Hepatocyte (in vitro differentiated cells): Measurements from ENCODE around the gene GRM8. TPM values are rescaled to one million over a fixed set of nuclear protein-coding genes. Genes with fewer than 3 reads are reported as not detected.

Experiments used
- DNase-seq: peaks from one replicate; pipeline ENCODE4 v3.0.0-alpha.2; 2016; ENCODE audit warnings: low spot score
- H2AFZ ChIP-seq: fragments of 200-600 bp; sonication (generic); 2 replicates; pipeline ENCODE4 v1.6.0; 2016; ENCODE audit warnings: antibody characterized with exemption, mild to moderate bottlenecking
- H3K27ac ChIP-seq: fragments of 200-600 bp; sonication (generic); 2 replicates; pipeline ENCODE4 v1.5.1; 2016; ENCODE audit warnings: mild to moderate bottlenecking
- H3K27me3 ChIP-seq: fragments of 200-600 bp; sonication (generic); 2 replicates; pipeline ENCODE4 v1.6.1; 2016
- H3K36me3 ChIP-seq: fragments of 200-600 bp; sonication (generic); replicated peaks from 2 replicates; pipeline ENCODE4 v1.5.1; 2016; ENCODE audit warnings: low read depth; ENCODE audit not compliant: insufficient read depth
- H3K4me1 ChIP-seq: fragments of 200-600 bp; sonication (generic); 2 replicates; pipeline ENCODE4 v1.5.1; 2016; ENCODE audit warnings: mild to moderate bottlenecking, moderate library complexity; ENCODE audit not compliant: insufficient read depth
- H3K4me2 ChIP-seq: fragments of 200-600 bp; sonication (generic); 2 replicates; pipeline ENCODE4 v1.6.0; 2016
- H3K4me3 ChIP-seq: fragments of 200-600 bp; sonication (generic); 2 replicates; pipeline ENCODE4 v1.5.1; 2016; ENCODE audit warnings: mild to moderate bottlenecking
- H3K79me2 ChIP-seq: fragments of 200-600 bp; sonication (generic); 2 replicates; pipeline ENCODE4 v1.6.0; 2017; ENCODE audit warnings: mild to moderate bottlenecking
- H3K9me2 ChIP-seq: fragments of 200-600 bp; sonication (generic); replicated peaks from 2 replicates; pipeline ENCODE4 v1.6.0; 2017; ENCODE audit warnings: mild to moderate bottlenecking; ENCODE audit not compliant: insufficient read depth
- H3K9me3 ChIP-seq: fragments of 200-600 bp; sonication (generic); 2 replicates; pipeline ENCODE4 v1.5.1; 2016; ENCODE audit warnings: low read depth, mild to moderate bottlenecking
- H4K20me1 ChIP-seq: fragments of 200-600 bp; sonication (generic); 2 replicates; pipeline ENCODE4 v1.6.0; 2016; ENCODE audit warnings: mild to moderate bottlenecking; ENCODE audit not compliant: insufficient read depth, poor library complexity, severe bottlenecking
- EZH2 ChIP-seq: fragments of 200-600 bp; sonication (generic); IDR thresholded peaks from 2 replicates; pipeline ENCODE4 v1.6.1; 2016; ENCODE audit warnings: antibody characterized with exemption, mild to moderate bottlenecking, borderline replicate concordance
- EZH2phosphoT487 ChIP-seq: fragments of 200-600 bp; sonication (generic); IDR thresholded peaks from one replicate; pipeline ENCODE4 v1.6.1; 2018; ENCODE audit warnings: antibody characterized with exemption, mild to moderate bottlenecking, low read depth, moderate library complexity; ENCODE audit not compliant: unreplicated experiment, severe bottlenecking
- WGBS: methylation state at CpG from one replicate; pipeline ENCODE4 v1.1.6; 2016; ENCODE audit warnings: low lambda C conversion rate; ENCODE audit errors: missing lambda C conversion rate; 5-methylcytosine and 5-hydroxymethylcytosine counted together
- polyA plus RNA-seq: library from polyadenylated mRNA; unstranded; fragments of >200 nt; fragmentation: Nextera tagmentation; extraction: Ambion mirVana; gene quantifications from 2 replicates; pipeline ENCODE4 v1.2.1, GENCODE V29; 2016
- total RNA-seq: library from RNA; depleted of rRNA; stranded (reverse); fragments of >200 nt; gene quantifications from 2 replicates; pipeline ENCODE4 v1.2.3, GENCODE V29; 2014
- TF ChIP-seq, protein P1 (sequence below): fragments of 200-600 bp; sonication (generic); IDR thresholded peaks from 2 replicates; pipeline ENCODE4 v1.5.1; 2016; ENCODE audit warnings: antibody characterized with exemption, mild to moderate bottlenecking; ENCODE audit not compliant: poor library complexity

The GRM8 gene
- total and polyA plus RNA-seq, 2 experiments from 2014 or later = 0.62 to 4.5 TPM

DNA sequence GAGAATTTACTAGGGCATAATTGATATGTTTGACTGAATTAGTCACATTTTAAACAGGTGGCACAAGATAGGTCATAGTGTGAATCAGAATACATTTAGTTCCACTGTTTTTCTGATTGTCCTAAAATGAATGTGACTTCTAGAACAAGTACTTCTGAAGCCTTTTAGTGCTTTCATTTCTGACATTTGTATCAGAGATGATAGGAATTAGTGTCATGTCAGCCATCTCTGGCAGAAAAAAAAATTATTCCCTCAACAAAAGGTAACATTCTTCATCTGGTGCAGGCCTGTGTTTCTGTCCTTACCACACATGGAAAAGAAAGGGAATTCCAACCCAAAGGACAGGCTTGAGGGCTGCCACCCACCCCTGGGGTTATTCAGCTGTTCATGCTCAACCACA is 21.3 kb downstream of the GRM8 start:
- H3K9me2 ChIP-seq = no peaks in the 10 kb centered on the region
- H3K4me3 ChIP-seq = no peak overlapping the region
- H3K27me3 ChIP-seq = peaks cover 25% of the 10 kb centered on the region
- TF ChIP-seq EZH2phosphoT487 (no peak), EZH2 (no peak)
- TF ChIP-seq, protein P1, sequence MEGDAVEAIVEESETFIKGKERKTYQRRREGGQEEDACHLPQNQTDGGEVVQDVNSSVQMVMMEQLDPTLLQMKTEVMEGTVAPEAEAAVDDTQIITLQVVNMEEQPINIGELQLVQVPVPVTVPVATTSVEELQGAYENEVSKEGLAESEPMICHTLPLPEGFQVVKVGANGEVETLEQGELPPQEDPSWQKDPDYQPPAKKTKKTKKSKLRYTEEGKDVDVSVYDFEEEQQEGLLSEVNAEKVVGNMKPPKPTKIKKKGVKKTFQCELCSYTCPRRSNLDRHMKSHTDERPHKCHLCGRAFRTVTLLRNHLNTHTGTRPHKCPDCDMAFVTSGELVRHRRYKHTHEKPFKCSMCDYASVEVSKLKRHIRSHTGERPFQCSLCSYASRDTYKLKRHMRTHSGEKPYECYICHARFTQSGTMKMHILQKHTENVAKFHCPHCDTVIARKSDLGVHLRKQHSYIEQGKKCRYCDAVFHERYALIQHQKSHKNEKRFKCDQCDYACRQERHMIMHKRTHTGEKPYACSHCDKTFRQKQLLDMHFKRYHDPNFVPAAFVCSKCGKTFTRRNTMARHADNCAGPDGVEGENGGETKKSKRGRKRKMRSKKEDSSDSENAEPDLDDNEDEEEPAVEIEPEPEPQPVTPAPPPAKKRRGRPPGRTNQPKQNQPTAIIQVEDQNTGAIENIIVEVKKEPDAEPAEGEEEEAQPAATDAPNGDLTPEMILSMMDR = no peak
- H3K27ac ChIP-seq = no peak overlapping the region
- no peaks in the 10 kb centered on the region for H4K20me1 ChIP-seq
- H3K9me3 ChIP-seq = no peaks in the 10 kb centered on the region
- no peaks in the 10 kb centered on the region for H3K36me3 ChIP-seq
- H3K4me1 ChIP-seq = no peaks in the 10 kb centered on the region
- no peak for DNase-seq
- no peak overlapping the region for H2AFZ ChIP-seq
- no peaks in the 10 kb centered on the region for H3K79me2 ChIP-seq
- H3K4me2 ChIP-seq = no peak overlapping the region

DNA sequence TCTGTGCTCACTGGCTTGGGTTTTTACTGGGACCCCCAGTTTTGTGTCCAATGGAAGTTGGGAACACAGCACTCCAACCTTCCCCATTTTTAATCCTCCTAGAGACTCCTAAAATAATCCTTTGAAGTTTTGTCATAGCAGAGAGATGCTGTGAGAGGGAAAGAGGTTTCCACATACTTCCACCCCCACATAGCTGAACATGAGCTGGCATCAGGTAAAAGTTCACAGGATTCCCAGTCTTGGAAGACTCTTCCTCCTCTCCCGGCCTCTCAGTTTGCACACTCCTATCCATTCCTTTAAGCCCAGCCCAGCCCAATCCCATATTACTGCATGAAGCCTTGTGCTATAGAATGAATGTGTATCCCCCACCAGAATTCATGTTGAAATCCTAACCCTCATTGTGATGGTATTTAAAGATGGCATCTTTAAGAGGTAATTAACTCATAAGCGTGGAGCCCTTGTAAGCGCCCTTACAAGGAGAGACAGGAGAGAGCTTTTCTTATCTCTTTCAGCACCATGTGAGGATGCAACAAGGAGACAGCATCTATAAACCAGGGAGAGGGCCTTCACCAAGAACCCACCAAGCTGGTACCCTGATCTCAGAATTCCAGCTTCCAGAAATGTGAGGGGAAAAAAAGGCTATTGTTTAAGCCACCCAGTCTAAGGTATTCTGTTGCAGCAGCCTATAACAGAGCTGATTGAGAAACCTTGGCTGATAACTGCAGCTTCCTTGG is 22.4 kb downstream of the GRM8 start:
- H3K9me3 ChIP-seq = no peaks in the 10 kb centered on the region
- no peak for DNase-seq
- H2AFZ ChIP-seq = no peak overlapping the region
- H3K27ac ChIP-seq = no peak overlapping the region
- 87% methylated on average over 3 of the region's 3 CpGs for WGBS
- peaks cover 30% of the 10 kb centered on the region for H3K27me3 ChIP-seq
- no peaks in the 10 kb centered on the region for H3K36me3 ChIP-seq
- H3K9me2 ChIP-seq = no peaks in the 10 kb centered on the region
- TF ChIP-seq EZH2 (no peak), EZH2phosphoT487 (no peak)
- TF ChIP-seq, protein P1 = no peak
- no peaks in the 10 kb centered on the region for H4K20me1 ChIP-seq
- no peaks in the 10 kb centered on the region for H3K79me2 ChIP-seq
- H3K4me2 ChIP-seq = no peak overlapping the region
- no peaks in the 10 kb centered on the region for H3K4me1 ChIP-seq
- no peak overlapping the region for H3K4me3 ChIP-seq

DNA sequence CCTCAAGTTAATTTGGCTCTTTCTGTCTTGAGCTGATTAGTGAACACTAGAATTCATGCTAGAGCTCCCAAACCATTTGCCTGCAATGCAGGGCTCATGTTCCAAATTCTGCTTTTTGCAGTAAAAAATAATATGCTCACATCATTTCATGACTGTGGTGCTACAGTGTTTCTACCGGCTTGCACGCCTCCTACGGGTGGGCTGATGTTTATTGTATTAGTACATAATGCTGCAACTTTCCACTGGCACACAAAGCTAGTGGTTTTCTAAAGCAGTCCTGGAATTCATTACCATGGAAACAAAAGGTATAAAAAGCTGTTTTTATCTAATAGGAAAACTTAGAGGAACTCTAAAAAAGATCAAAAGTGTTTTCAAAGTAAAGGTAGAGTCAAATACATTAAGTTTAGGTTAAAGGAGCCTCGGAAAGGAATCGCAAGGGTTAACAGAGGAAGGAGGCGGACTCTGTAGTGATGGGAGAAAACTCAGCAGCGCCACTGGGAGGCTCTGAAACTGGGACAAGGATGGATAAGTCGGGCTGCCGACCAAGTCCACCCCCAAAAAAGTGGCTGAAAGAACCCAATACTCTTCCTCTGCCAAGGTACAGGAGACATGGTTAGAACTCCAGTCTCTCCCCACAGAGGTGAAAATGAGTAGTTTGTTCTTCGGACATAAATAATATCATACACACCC is 25.9 kb downstream of the GRM8 start:
- no peak overlapping the region for H2AFZ ChIP-seq
- H3K27me3 ChIP-seq = peaks cover 30% of the 10 kb centered on the region
- H4K20me1 ChIP-seq = no peaks in the 10 kb centered on the region
- no peaks in the 10 kb centered on the region for H3K9me2 ChIP-seq
- 36% methylated on average over 10 of the region's 10 CpGs for WGBS
- no peak overlapping the region for H3K4me3 ChIP-seq
- no peaks in the 10 kb centered on the region for H3K36me3 ChIP-seq
- TF ChIP-seq EZH2phosphoT487 (no peak), EZH2 (no peak)
- TF ChIP-seq, protein P1 = peak; percentile 3
- no peak overlapping the region for H3K4me2 ChIP-seq
- no peaks in the 10 kb centered on the region for H3K4me1 ChIP-seq
- no peaks in the 10 kb centered on the region for H3K9me3 ChIP-seq
- no peak overlapping the region for H3K27ac ChIP-seq
- DNase-seq = no peak
- no peaks in the 10 kb centered on the region for H3K79me2 ChIP-seq
